ENCODE results near the gene PRELID3B.

DNA sequence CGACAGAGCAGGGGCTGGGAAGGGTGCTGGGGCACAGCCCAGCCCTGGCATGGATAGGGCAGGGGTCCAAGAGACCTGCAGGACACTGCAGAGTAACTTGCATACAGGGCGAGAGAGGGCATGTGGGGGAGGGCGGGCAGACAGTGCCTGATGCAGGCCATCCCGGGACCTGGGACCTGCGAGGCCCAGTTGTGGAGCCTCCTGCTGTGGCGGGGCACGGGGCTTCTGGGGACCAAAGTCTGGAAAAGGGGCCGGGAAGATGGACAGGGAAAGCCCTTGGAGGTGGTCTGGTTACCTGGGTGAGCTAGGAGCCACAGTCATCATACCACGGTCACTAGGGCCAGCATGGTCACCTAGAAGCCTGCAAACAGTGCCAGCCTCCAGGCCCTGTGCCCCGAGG, 23.8 kb downstream of the PRELID3B start:
- TF ChIP-seq, protein P1, sequence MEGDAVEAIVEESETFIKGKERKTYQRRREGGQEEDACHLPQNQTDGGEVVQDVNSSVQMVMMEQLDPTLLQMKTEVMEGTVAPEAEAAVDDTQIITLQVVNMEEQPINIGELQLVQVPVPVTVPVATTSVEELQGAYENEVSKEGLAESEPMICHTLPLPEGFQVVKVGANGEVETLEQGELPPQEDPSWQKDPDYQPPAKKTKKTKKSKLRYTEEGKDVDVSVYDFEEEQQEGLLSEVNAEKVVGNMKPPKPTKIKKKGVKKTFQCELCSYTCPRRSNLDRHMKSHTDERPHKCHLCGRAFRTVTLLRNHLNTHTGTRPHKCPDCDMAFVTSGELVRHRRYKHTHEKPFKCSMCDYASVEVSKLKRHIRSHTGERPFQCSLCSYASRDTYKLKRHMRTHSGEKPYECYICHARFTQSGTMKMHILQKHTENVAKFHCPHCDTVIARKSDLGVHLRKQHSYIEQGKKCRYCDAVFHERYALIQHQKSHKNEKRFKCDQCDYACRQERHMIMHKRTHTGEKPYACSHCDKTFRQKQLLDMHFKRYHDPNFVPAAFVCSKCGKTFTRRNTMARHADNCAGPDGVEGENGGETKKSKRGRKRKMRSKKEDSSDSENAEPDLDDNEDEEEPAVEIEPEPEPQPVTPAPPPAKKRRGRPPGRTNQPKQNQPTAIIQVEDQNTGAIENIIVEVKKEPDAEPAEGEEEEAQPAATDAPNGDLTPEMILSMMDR (IDR thresholded peaks at IDR 0.05): no peak
- TF ChIP-seq POLR2AphosphoS5 (IDR thresholded peaks at IDR 0.05): no peak

All from prostate gland (tissue), 2 donors.